Gastroesophageal sphincter (tissue), 4 donors: ENCODE results near the gene GSK3B. TPM values are rescaled to one million over a fixed set of nuclear protein-coding genes. Genes with fewer than 3 reads are reported as not detected.
"Not testable (repeated sequence)": the region's sequence is repeated elsewhere in the genome, so short reads cannot be mapped to it uniquely, and the experiment has no call there.

Experiments
- ATAC-seq: fragments of 150-250 bp; one replicate; pipeline ENCODE4 v1.9.1; 2016; ENCODE audit warnings: mild to moderate bottlenecking, moderate library complexity
- H3K27ac ChIP-seq, 4 donors: fragments of 200-600 bp; sonication (generic) in 3 of 4; 1 replicate in 3 of 4; 2 replicates in 1 of 4; pipeline ENCODE4 v1.5.1; 2016 to 2019
- H3K27me3 ChIP-seq: fragments of 200-600 bp; sonication (generic); one replicate; pipeline ENCODE4 v1.5.1; 2019
- H3K36me3 ChIP-seq, 2 donors: fragments of 200-600 bp; sonication (generic); one replicate each; pipeline ENCODE4 v1.5.1; 2019; ENCODE audit warnings: control low read depth in 1 of 2
- H3K4me1 ChIP-seq, 3 donors: fragments of 200-600 bp; sonication (generic); 1 replicate in 2 of 3; 2 replicates in 1 of 3; pipeline ENCODE4 v1.5.1; 2016 to 2019; ENCODE audit warnings: control low read depth in 2 of 3
- H3K4me3 ChIP-seq, 2 donors: fragments of 200-600 bp; sonication (generic); one replicate each; pipeline ENCODE4 v1.5.1; 2019; ENCODE audit warnings: mild to moderate bottlenecking in 1 of 2, moderate library complexity in 1 of 2
- H3K9me3 ChIP-seq, 3 donors: fragments of 200-600 bp; sonication (generic); one replicate each; pipeline ENCODE4 v1.5.1; 2017 to 2019; ENCODE audit warnings: control low read depth in 2 of 3
- EP300 ChIP-seq: sonication (generic); formaldehyde crosslinking; IDR thresholded peaks from one replicate; pipeline ENCODE4 v1.6.1; 2017; ENCODE audit warnings: antibody characterized with exemption, mild to moderate bottlenecking
- POLR2A ChIP-seq, 2 donors: fragments of 450-650 bp; IDR thresholded peaks; one replicate each; pipeline ENCODE4 v1.6.1; 2017; ENCODE audit warnings: antibody characterized with exemption in 2 of 2, mild to moderate bottlenecking in 2 of 2, moderate library complexity in 1 of 2
- POLR2AphosphoS5 ChIP-seq: sonication (generic); formaldehyde crosslinking; IDR thresholded peaks from one replicate; pipeline ENCODE4 v1.6.1; 2017; ENCODE audit warnings: antibody characterized with exemption
- WGBS, 2 donors: methylation state at CpG; one replicate each; pipeline ENCODE4 v1.1.5; 2018; ENCODE audit warnings: low coverage in 1 of 2; 5-methylcytosine and 5-hydroxymethylcytosine counted together
- total RNA-seq, 4 donors: library from RNA; depleted of rRNA; stranded (reverse); fragments of >200 nt; gene quantifications; one replicate each; pipeline ENCODE4 v1.1.0, GENCODE V29; 2016
- TF ChIP-seq, protein P1 (sequence below), 4 experiments: fragments of 200-600 bp in 2 of 4; fragments of 450-650 bp in 2 of 4; sonication (generic) in 1 of 4; IDR thresholded peaks; one replicate each; pipeline ENCODE4 v1.5.1; 2017 to 2019; ENCODE audit warnings: antibody characterized with exemption in 4 of 4, mild to moderate bottlenecking in 2 of 4, moderate library complexity in 2 of 4

The GSK3B gene
- total RNA-seq, 4 donors from 2014 or later, result 32.7 to 40.6 (median 34.6) TPM

DNA sequence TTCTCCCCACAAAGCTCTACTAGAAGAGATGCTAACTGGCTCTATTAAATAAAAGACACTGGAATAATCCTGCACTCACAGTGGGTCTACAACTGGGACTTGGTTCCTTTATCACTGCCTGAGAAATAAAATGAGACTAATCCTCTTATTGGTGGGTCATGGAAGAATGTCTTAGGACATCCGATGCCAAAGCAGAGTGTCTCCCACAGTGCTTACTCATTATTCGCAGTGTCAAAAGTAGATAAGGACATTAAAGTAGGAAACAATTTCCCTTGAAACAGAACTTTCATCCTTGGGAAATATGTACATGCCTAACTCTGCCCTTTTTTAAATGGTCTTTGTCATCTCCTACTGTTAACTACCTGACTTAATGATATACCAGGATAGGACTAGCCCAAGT, 71.5 kb downstream of the GSK3B start:
- Histone ChIP-seq H3K36me3 (no peaks in the 10 kb centered on the region), H3K4me1 (peaks cover 0 to 44% (median 5%) of the 10 kb centered on the region in 3 donors), H3K27ac (no peak overlapping the region), H3K9me3 (no peaks in the 10 kb centered on the region), H3K4me3 (no peak overlapping the region), H3K27me3 (no peaks in the 10 kb centered on the region)
- TF ChIP-seq POLR2A (IDR thresholded peaks at IDR 0.05), result no peak
- TF ChIP-seq, protein P1, sequence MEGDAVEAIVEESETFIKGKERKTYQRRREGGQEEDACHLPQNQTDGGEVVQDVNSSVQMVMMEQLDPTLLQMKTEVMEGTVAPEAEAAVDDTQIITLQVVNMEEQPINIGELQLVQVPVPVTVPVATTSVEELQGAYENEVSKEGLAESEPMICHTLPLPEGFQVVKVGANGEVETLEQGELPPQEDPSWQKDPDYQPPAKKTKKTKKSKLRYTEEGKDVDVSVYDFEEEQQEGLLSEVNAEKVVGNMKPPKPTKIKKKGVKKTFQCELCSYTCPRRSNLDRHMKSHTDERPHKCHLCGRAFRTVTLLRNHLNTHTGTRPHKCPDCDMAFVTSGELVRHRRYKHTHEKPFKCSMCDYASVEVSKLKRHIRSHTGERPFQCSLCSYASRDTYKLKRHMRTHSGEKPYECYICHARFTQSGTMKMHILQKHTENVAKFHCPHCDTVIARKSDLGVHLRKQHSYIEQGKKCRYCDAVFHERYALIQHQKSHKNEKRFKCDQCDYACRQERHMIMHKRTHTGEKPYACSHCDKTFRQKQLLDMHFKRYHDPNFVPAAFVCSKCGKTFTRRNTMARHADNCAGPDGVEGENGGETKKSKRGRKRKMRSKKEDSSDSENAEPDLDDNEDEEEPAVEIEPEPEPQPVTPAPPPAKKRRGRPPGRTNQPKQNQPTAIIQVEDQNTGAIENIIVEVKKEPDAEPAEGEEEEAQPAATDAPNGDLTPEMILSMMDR (IDR thresholded peaks at IDR 0.05), result no peak
- no peak for TF ChIP-seq EP300
- TF ChIP-seq POLR2AphosphoS5, result no peak
- 85 to 100% methylated on average over 2 of the region's 2 CpGs for WGBS, 2 donors
- ATAC-seq, result no peak

DNA sequence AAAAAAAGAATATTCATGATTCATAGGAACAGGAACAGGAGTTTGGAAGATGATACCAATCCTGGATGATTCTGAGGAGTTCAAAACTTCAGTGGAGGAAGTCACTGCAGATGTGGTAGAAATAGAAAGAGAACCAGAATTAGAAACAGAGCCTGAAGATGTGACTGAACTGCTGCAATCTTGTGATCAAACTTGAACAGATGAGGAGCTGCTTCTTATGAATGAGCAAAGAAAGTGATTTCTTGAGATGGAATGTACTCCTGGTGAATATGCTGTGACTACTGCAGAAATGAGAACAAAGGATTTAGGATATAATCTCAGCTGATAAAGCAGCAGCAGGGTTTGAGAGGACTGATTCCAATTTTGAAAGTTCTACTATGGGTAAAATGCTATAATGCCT, 72.7 kb downstream of the GSK3B start:
- no peak overlapping the region for H3K27ac ChIP-seq
- peaks cover 0 to 56% (median 8%) of the 10 kb centered on the region in 3 donors for H3K4me1 ChIP-seq
- no peak for ATAC-seq
- no peaks in the 10 kb centered on the region for H3K27me3 ChIP-seq
- no peaks in the 10 kb centered on the region for H3K9me3 ChIP-seq
- no peaks in the 10 kb centered on the region for H3K36me3 ChIP-seq
- H3K4me3 ChIP-seq, result no peak overlapping the region
- TF ChIP-seq POLR2A (IDR thresholded peaks at IDR 0.05), result no peak
- TF ChIP-seq, protein P1 (IDR thresholded peaks at IDR 0.05), result no peak

DNA sequence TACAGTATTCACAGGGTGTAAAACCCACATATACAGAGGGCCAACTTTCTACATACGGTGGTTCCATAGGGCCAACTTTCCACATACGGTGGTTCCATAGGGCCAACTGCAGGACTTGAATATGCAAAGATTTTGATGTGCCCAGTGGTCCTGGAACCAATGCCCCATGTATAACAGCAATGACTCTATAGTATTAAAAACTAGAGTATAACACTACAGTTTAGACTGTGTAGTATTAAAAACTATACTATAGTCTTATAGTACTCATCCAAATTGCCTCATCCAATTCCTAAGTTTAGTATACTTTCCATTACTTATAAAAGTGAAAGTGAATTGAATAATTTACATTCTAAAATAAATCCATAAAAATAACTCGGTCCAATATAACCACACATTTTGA, 75.9 kb downstream of the GSK3B start:
- TF ChIP-seq POLR2AphosphoS5 (no peak), POLR2A (IDR thresholded peaks at IDR 0.05) (no peak), EP300 (no peak)
- TF ChIP-seq, protein P1 (IDR thresholded peaks at IDR 0.05), result no peak
- no peaks in the 10 kb centered on the region for H3K9me3 ChIP-seq
- 83 to 86% methylated on average over 3 of the region's 3 CpGs for WGBS, 2 donors

DNA sequence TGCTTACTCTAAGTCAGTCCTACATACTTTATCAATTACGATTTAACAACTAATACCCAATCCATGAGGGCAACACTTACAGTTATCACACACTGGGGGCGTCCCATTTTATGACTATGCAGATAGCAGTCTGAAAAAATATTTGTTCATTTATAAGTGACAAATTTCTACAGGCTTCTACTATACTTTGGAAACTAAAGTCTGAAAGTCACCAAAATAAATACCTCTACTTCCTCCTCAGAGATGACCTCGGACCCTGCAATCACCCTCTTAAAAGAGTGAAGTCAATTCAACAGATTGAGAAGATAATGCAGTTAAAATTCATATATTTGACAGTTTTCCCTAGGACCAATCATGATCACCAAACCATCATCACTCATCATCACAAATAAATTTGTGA, 76.6 kb downstream of the GSK3B start:
- H3K9me3 ChIP-seq, result no peaks in the 10 kb centered on the region
- WGBS, 2 donors, result 77 to 86% methylated on average over 3 of the region's 3 CpGs
- no peak for ATAC-seq
- H3K4me1 ChIP-seq, result peaks cover 8 to 87% (median 9%) of the 10 kb centered on the region in 3 donors
- no peaks in the 10 kb centered on the region for H3K27me3 ChIP-seq
- H3K27ac ChIP-seq, result no peak overlapping the region
- no peaks in the 10 kb centered on the region for H3K36me3 ChIP-seq
- no peak overlapping the region for H3K4me3 ChIP-seq
- TF ChIP-seq POLR2AphosphoS5 (no peak), POLR2A (IDR thresholded peaks at IDR 0.05) (no peak), EP300 (no peak)
- TF ChIP-seq, protein P1 (IDR thresholded peaks at IDR 0.05), result no peak

More for the DNA sequence above, 75.9 kb downstream of the GSK3B start:
- H3K27ac ChIP-seq, result no peak overlapping the region
- H3K36me3 ChIP-seq, result no peaks in the 10 kb centered on the region
- no peaks in the 10 kb centered on the region for H3K27me3 ChIP-seq
- no peak overlapping the region for H3K4me3 ChIP-seq
- H3K4me1 ChIP-seq, result peaks cover 6 to 86% (median 8%) of the 10 kb centered on the region in 3 donors
- no peak for ATAC-seq

DNA sequence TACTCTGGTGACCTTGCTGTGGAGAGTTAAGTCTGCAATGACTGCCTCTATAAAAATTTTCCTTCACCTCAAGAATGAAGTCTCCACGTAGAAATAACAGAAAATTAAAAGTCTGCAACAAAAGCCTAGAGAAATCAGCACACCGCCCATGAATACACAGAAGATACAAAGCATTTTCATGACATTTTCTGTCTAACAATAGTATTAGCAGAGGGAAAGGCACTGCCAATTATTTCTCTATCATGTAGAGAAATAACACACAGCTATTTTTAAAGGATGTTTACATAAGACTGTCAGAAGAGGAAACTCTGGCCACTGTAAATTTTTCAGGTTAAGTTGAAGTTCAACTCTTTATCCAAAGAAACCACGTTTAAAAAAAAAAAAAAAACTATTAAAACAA, 80.8 kb downstream of the GSK3B start:
- Histone ChIP-seq H3K4me3 (no peak overlapping the region), H3K9me3 (no peaks in the 10 kb centered on the region), H3K4me1 (peaks cover 4 to 78% (median 9%) of the 10 kb centered on the region in 3 donors), H3K36me3 (no peaks in the 10 kb centered on the region), H3K27ac (peak overlapping the region in 1 of 4 donors; percentile 0), H3K27me3 (no peaks in the 10 kb centered on the region)
- 0 to 8% methylated on average over 3 of the region's 3 CpGs for WGBS, 2 donors
- no peak for TF ChIP-seq EP300
- TF ChIP-seq, protein P1 (IDR thresholded peaks at IDR 0.05), result no peak
- TF ChIP-seq POLR2A (IDR thresholded peaks at IDR 0.05), result no peak
- no peak for TF ChIP-seq POLR2AphosphoS5
- ATAC-seq, result no peak

DNA sequence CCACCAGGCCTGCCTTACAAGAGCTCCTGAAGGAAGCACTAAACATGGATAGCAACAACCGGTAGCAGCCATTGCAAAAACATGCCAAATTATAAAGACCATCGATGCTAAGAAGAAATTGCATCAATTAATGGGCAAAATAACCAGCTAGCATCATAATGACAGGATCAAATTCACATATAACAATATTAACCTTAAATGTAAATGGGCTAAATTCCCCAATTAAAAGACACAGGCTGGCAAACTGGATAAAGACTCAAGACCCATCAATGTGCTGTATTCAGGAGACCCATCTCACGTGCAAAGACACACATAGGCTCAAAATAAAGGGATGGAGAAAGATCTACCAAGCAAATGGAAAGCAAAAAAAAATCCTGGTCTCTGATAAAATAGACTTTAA, 88.5 kb downstream of the GSK3B start:
- not testable (repeated sequence) for ATAC-seq
- WGBS, 2 donors, result 88 to 95% methylated on average over 3 of the region's 3 CpGs

DNA sequence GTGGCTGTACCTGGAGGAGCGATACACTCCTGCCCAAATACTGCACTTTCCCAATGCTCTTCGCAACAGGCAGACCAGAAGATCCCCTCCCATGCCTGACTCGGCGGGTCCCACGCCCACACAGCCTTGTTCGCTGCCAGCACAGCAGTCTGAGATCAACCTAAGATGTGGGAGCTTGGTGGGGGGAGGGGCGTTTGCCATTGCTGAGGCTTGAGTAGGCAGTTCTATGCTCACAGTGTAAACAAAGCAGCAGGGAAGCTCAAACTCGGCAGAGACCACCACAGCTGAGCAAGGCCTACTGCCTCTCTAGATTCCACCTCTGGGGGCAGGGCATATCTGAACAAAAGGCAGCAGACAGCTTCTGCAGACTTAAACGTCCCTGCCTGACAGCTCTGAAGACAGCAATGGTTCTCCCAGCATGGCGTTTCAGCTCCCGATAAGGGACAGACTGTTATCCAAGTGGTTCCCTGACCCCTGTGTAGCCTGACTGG, 90.2 kb downstream of the GSK3B start:
- H3K4me3 ChIP-seq, H3K27ac ChIP-seq, ATAC-seq, H3K27me3 ChIP-seq, H3K9me3 ChIP-seq: not testable (repeated sequence)
- Histone ChIP-seq H3K36me3 (peaks cover 0 to 18% of the 10 kb centered on the region in 2 donors), H3K4me1 (peaks cover 0 to 12% (median 0%) of the 10 kb centered on the region in 3 donors)
- WGBS, 2 donors, result 30 to 36% methylated on average over 2 to 4 of the region's 11 CpGs

More for the DNA sequence above, 88.5 kb downstream of the GSK3B start:
- H3K9me3 ChIP-seq, H3K27ac ChIP-seq, H3K36me3 ChIP-seq, H3K27me3 ChIP-seq, H3K4me3 ChIP-seq: not testable (repeated sequence)
- peaks cover 0 to 14% (median 0%) of the 10 kb centered on the region in 3 donors for H3K4me1 ChIP-seq
